WTC11 (cell line): ENCODE measurements around the gene MAGI2. TPM values are rescaled to one million over a fixed set of nuclear protein-coding genes. Genes with fewer than 3 reads are reported as not detected.

Experiments used
- ATAC-seq: fragments of 200-7000 bp; cut with Tn5 transposase; 2 replicates; pipeline ENCODE4 v1.10.0; 2021; ENCODE audit warnings: mild to moderate bottlenecking, moderate library complexity
- CTCF ChIA-PET: fragments of 300-600 bp; sonication (Branson Sonifier 250); formaldehyde crosslinking; loops from one replicate; lab custom pipeline; 2021; ENCODE audit warnings: antibody characterized with exemption; lab: Charles Lee
- POLR2A ChIA-PET: fragments of 350-600 bp; sonication (Branson Sonifier 250); formaldehyde crosslinking; loops from one replicate; lab custom pipeline; 2021; ENCODE audit warnings: antibody characterized with exemption; lab: Charles Lee
- DNase-seq: peaks from one replicate; pipeline ENCODE4 v3.0.0; 2021; ENCODE audit warnings: low spot score
- H3K27ac Mint-ChIP-seq: 2 replicates; pipeline ENCODE4 v1.8.0; 2021; ENCODE audit warnings: mixed read lengths
- H3K27me3 Mint-ChIP-seq: 2 replicates; pipeline ENCODE4 v1.8.0; 2021; ENCODE audit warnings: low read depth, mild to moderate bottlenecking, moderate library complexity, mixed read lengths
- H3K36me3 Mint-ChIP-seq: 2 replicates; pipeline ENCODE4 v1.8.0; 2021; ENCODE audit warnings: mixed read lengths
- H3K4me1 Mint-ChIP-seq: 2 replicates; pipeline ENCODE4 v1.8.0; 2022; ENCODE audit warnings: mixed read lengths
- H3K4me3 Mint-ChIP-seq: 2 replicates; pipeline ENCODE4 v1.8.0; 2021; ENCODE audit warnings: mild to moderate bottlenecking, moderate library complexity, mixed read lengths
- H3K9me3 Mint-ChIP-seq: 2 replicates; pipeline ENCODE4 v1.8.0; 2021; ENCODE audit warnings: mixed read lengths
- CREB1 ChIP-seq: sonication (generic); formaldehyde crosslinking; IDR thresholded peaks from 2 replicates; pipeline ENCODE4 v1.8.0; 2023; ENCODE audit warnings: mild to moderate bottlenecking, missing genetic modification reagents
- ETV6 ChIP-seq: sonication (generic); formaldehyde crosslinking; IDR thresholded peaks from 2 replicates; pipeline ENCODE4 v1.8.1; 2022; ENCODE audit warnings: mild to moderate bottlenecking, missing genetic modification reagents
- FOXJ3 ChIP-seq: sonication (generic); formaldehyde crosslinking; IDR thresholded peaks from 2 replicates; pipeline ENCODE4 v1.9.0; 2021; ENCODE audit warnings: missing genetic modification reagents, mild to moderate bottlenecking, borderline replicate concordance
- GABPB1 ChIP-seq: sonication (generic); formaldehyde crosslinking; IDR thresholded peaks from 2 replicates; pipeline ENCODE4 v1.8.1; 2023; ENCODE audit warnings: mild to moderate bottlenecking, missing genetic modification reagents
- JAZF1 ChIP-seq: fragments of 250-450 bp; sonication (Bioruptor Pico); IDR thresholded peaks from 2 replicates; pipeline ENCODE4 v1.9.0; 2021; ENCODE audit warnings: moderate library complexity, mild to moderate bottlenecking, inconsistent platforms
- MXD4 ChIP-seq: fragments of 250-450 bp; sonication (Bioruptor Pico); IDR thresholded peaks from 2 replicates; pipeline ENCODE4 v1.8.0; 2021; ENCODE audit warnings: mild to moderate bottlenecking, moderate library complexity, borderline replicate concordance
- NR3C1 ChIP-seq: sonication (generic); formaldehyde crosslinking; conservative IDR thresholded peaks from 2 replicates; pipeline ENCODE4 v1.8.1; 2023; ENCODE audit warnings: low read depth, mild to moderate bottlenecking, missing genetic modification reagents
- ZBTB21 ChIP-seq: sonication (generic); formaldehyde crosslinking; IDR thresholded peaks from 2 replicates; pipeline ENCODE4 v1.8.1; 2023; ENCODE audit warnings: mild to moderate bottlenecking, missing genetic modification reagents, borderline replicate concordance
- ZNF138 ChIP-seq: sonication (generic); formaldehyde crosslinking; conservative IDR thresholded peaks from 2 replicates; pipeline ENCODE4 v1.8.1; 2022; ENCODE audit warnings: mild to moderate bottlenecking, moderate library complexity, missing genetic modification reagents
- ZNF232 ChIP-seq: sonication (generic); formaldehyde crosslinking; IDR thresholded peaks from 2 replicates; pipeline ENCODE4 v1.8.0; 2022; ENCODE audit warnings: mild to moderate bottlenecking, missing genetic modification reagents
- ZNF396 ChIP-seq: fragments of 250-450 bp; sonication (Bioruptor Pico); IDR thresholded peaks from 2 replicates; pipeline ENCODE4 v1.8.0; 2021; ENCODE audit warnings: mild to moderate bottlenecking, moderate library complexity, borderline replicate concordance
- ZNF423 ChIP-seq: fragments of 250-450 bp; sonication (Bioruptor Pico); IDR thresholded peaks from 2 replicates; pipeline ENCODE4 v2.1.2; 2022; ENCODE audit warnings: mild to moderate bottlenecking, moderate library complexity
- ZNF671 ChIP-seq: fragments of 250-450 bp; sonication (Bioruptor Pico); IDR thresholded peaks from 2 replicates; pipeline ENCODE4 v1.8.0; 2021; ENCODE audit warnings: mild to moderate bottlenecking
- total RNA-seq: library from RNA; stranded (reverse); gene quantifications from 3 replicates; pipeline ENCODE4 v1.2.3, GENCODE V29; 2021
- TF ChIP-seq, protein P1 (sequence below): fragments of 250-450 bp; sonication (Bioruptor Pico); IDR thresholded peaks from 2 replicates; pipeline ENCODE4 v1.9.0; 2021; ENCODE audit warnings: moderate library complexity, mild to moderate bottlenecking, inconsistent platforms, borderline replicate concordance
- TF ChIP-seq, protein P2 (sequence below): sonication (generic); formaldehyde crosslinking; IDR thresholded peaks from 2 replicates; pipeline ENCODE4 v1.8.1; 2022; ENCODE audit warnings: low read depth, missing genetic modification reagents, borderline replicate concordance
- TF ChIP-seq, protein P3 (sequence below): sonication (generic); formaldehyde crosslinking; IDR thresholded peaks from 2 replicates; pipeline ENCODE4 v1.8.1; 2022; ENCODE audit warnings: missing genetic modification reagents, borderline replicate concordance
- TF ChIP-seq, protein P4 (sequence below): sonication (generic); formaldehyde crosslinking; IDR thresholded peaks from 2 replicates; pipeline ENCODE4 v1.8.1; 2023; ENCODE audit warnings: mild to moderate bottlenecking, missing genetic modification reagents
- TF ChIP-seq, protein P5 (sequence below): sonication (generic); formaldehyde crosslinking; IDR thresholded peaks from 2 replicates; pipeline ENCODE4 v1.8.0; 2022; ENCODE audit warnings: mild to moderate bottlenecking, missing genetic modification reagents
- TF ChIP-seq, protein P6 (sequence below): sonication (generic); formaldehyde crosslinking; IDR thresholded peaks from 2 replicates; pipeline ENCODE4 v1.8.1; 2023; ENCODE audit warnings: mild to moderate bottlenecking, missing genetic modification reagents, moderate library complexity
- TF ChIP-seq, protein P7 (sequence below): sonication (generic); formaldehyde crosslinking; IDR thresholded peaks from 2 replicates; pipeline ENCODE4 v1.8.0; 2022; ENCODE audit warnings: mild to moderate bottlenecking, missing genetic modification reagents
- TF ChIP-seq, protein P8 (sequence below): sonication (generic); formaldehyde crosslinking; IDR thresholded peaks from 2 replicates; pipeline ENCODE4 v1.8.0; 2022; ENCODE audit warnings: missing genetic modification reagents

MAGI2 gene
- total RNA-seq, 1 experiment from 2014 or later: 26.6 TPM

DNA sequence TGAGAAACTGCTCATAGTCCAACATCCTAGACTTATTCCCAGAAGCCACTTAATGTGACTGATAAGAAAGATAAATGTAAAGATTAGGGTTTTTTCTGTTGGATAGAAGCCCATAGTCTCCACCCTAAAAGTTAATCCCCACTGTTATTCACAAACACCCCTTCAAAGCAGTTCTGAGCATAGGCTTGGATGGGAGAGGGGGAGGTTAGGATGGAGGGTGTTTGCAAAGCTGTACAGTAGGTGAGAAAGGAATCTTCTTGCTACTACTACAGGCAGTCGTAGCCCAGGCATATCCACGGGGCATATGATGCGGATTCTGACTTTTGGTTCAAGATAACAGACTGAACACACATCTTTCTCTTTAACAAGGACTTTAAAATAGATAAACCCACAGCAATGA, 1119.0 kb downstream of the MAGI2 start:
- DNase-seq (no peak), ATAC-seq (no peak)
- TF ChIP-seq, protein P1, sequence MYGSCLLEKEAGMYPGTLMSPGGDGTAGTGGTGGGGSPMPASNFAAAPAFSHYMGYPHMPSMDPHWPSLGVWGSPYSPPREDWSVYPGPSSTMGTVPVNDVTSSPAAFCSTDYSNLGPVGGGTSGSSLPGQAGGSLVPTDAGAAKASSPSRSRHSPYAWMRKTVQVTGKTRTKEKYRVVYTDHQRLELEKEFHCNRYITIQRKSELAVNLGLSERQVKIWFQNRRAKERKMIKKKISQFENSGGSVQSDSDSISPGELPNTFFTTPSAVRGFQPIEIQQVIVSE (CRISPR knock-in tag): no peak
- TF ChIP-seq, protein P2, sequence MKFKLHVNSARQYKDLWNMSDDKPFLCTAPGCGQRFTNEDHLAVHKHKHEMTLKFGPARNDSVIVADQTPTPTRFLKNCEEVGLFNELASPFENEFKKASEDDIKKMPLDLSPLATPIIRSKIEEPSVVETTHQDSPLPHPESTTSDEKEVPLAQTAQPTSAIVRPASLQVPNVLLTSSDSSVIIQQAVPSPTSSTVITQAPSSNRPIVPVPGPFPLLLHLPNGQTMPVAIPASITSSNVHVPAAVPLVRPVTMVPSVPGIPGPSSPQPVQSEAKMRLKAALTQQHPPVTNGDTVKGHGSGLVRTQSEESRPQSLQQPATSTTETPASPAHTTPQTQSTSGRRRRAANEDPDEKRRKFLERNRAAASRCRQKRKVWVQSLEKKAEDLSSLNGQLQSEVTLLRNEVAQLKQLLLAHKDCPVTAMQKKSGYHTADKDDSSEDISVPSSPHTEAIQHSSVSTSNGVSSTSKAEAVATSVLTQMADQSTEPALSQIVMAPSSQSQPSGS (CRISPR knock-in tag): no peak
- TF ChIP-seq, protein P3, sequence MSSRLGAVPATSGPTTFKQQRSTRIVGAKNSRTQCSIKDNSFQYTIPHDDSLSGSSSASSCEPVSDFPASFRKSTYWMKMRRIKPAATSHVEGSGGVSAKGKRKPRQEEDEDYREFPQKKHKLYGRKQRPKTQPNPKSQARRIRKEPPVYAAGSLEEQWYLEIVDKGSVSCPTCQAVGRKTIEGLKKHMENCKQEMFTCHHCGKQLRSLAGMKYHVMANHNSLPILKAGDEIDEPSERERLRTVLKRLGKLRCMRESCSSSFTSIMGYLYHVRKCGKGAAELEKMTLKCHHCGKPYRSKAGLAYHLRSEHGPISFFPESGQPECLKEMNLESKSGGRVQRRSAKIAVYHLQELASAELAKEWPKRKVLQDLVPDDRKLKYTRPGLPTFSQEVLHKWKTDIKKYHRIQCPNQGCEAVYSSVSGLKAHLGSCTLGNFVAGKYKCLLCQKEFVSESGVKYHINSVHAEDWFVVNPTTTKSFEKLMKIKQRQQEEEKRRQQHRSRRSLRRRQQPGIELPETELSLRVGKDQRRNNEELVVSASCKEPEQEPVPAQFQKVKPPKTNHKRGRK (CRISPR knock-in tag): no peak
- TF ChIP-seq ZNF232 (CRISPR knock-in tag): no peak
- no peak for TF ChIP-seq ZNF423
- TF ChIP-seq, protein P4, sequence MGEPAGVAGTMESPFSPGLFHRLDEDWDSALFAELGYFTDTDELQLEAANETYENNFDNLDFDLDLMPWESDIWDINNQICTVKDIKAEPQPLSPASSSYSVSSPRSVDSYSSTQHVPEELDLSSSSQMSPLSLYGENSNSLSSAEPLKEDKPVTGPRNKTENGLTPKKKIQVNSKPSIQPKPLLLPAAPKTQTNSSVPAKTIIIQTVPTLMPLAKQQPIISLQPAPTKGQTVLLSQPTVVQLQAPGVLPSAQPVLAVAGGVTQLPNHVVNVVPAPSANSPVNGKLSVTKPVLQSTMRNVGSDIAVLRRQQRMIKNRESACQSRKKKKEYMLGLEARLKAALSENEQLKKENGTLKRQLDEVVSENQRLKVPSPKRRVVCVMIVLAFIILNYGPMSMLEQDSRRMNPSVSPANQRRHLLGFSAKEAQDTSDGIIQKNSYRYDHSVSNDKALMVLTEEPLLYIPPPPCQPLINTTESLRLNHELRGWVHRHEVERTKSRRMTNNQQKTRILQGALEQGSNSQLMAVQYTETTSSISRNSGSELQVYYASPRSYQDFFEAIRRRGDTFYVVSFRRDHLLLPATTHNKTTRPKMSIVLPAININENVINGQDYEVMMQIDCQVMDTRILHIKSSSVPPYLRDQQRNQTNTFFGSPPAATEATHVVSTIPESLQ: no peak
- TF ChIP-seq ZBTB21 (CRISPR knock-in tag): no peak
- TF ChIP-seq ZNF671 (CRISPR knock-in tag): no peak
- no peak for TF ChIP-seq ZNF396 (CRISPR knock-in tag)
- TF ChIP-seq, protein P5, sequence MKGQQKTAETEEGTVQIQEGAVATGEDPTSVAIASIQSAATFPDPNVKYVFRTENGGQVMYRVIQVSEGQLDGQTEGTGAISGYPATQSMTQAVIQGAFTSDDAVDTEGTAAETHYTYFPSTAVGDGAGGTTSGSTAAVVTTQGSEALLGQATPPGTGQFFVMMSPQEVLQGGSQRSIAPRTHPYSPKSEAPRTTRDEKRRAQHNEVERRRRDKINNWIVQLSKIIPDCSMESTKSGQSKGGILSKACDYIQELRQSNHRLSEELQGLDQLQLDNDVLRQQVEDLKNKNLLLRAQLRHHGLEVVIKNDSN (CRISPR knock-in tag): no peak
- TF ChIP-seq, protein P6, sequence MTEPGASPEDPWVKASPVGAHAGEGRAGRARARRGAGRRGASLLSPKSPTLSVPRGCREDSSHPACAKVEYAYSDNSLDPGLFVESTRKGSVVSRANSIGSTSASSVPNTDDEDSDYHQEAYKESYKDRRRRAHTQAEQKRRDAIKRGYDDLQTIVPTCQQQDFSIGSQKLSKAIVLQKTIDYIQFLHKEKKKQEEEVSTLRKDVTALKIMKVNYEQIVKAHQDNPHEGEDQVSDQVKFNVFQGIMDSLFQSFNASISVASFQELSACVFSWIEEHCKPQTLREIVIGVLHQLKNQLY (CRISPR knock-in tag): no peak
- no peak for TF ChIP-seq MXD4 (CRISPR knock-in tag)
- no peak for TF ChIP-seq GABPB1
- TF ChIP-seq, protein P7, sequence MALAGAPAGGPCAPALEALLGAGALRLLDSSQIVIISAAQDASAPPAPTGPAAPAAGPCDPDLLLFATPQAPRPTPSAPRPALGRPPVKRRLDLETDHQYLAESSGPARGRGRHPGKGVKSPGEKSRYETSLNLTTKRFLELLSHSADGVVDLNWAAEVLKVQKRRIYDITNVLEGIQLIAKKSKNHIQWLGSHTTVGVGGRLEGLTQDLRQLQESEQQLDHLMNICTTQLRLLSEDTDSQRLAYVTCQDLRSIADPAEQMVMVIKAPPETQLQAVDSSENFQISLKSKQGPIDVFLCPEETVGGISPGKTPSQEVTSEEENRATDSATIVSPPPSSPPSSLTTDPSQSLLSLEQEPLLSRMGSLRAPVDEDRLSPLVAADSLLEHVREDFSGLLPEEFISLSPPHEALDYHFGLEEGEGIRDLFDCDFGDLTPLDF (CRISPR knock-in tag): no peak
- POLR2A ChIA-PET: no interaction called here
- Mint-ChIP-seq H3K27me3 (no peaks in the 10 kb centered on the region), H3K36me3 (no peaks in the 10 kb centered on the region), H3K4me3 (no peak overlapping the region), H3K9me3 (no peaks in the 10 kb centered on the region), H3K27ac (no peak overlapping the region), H3K4me1 (0 out of 2 replicates have a peak, but pooled peaks cover 2% of the 10 kb centered on the region)
- CTCF ChIA-PET: no interaction called here

DNA sequence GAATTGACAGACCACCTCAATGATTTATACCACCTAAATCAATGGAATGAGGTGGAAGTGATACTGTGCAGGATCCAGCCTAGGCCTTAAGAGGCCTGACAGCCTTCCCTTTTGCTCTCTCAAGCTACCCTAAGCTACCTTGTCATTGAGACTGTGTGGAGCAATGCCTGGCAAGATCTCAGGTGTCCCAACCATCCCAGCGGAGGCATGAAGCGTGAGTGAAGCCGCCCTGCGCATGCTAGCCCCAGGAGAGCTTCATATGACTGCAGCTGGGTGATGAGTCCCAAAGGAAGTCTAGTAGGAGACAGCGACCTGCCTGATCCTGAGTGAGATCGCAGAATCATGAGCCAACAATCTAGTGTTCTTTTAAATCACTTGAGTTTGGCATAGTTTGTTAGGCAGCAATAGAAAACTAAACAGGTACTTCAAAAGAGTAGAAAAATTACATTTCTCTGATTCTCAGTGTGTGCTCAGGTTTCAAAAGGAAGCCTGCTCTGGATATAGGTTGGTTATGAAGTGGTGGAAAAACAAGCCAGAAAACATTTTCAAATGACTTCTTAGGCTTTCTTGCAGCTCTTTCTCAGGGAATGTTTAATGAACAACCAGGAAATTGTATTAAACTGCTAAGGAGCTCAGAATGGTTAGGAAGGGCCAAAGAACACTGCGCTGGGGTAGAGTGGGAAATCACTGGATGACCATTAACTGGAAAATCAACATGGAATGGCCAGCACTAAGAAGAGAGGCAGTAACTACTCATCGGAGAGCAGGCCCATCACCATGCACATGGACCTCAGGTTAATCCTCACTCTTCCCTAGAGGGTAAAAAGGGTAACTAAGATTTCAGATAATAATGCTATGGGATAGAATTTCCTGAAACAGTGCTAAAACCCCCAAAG, 1119.7 kb downstream of the MAGI2 start:
- CTCF ChIA-PET: no interaction called here
- H3K4me1 Mint-ChIP-seq: 0 out of 2 replicates have a peak, but pooled peaks cover 2% of the 10 kb centered on the region
- no peaks in the 10 kb centered on the region for H3K27me3 Mint-ChIP-seq
- ATAC-seq (no peak), DNase-seq (no peak)
- H3K36me3 Mint-ChIP-seq: no peaks in the 10 kb centered on the region
- no peaks in the 10 kb centered on the region for H3K9me3 Mint-ChIP-seq
- no peak overlapping the region for H3K4me3 Mint-ChIP-seq
- POLR2A ChIA-PET: no interaction called here
- 0 out of 2 replicates have a peak overlapping the region, but pooled peaks have one; percentile 4 for H3K27ac Mint-ChIP-seq
- TF ChIP-seq JAZF1 (CRISPR knock-in tag): no peak
- TF ChIP-seq GABPB1: no peak
- TF ChIP-seq FOXJ3 (CRISPR knock-in tag): no peak
- TF ChIP-seq ZNF396 (CRISPR knock-in tag): no peak
- TF ChIP-seq ZNF138: no peak
- TF ChIP-seq, protein P8, sequence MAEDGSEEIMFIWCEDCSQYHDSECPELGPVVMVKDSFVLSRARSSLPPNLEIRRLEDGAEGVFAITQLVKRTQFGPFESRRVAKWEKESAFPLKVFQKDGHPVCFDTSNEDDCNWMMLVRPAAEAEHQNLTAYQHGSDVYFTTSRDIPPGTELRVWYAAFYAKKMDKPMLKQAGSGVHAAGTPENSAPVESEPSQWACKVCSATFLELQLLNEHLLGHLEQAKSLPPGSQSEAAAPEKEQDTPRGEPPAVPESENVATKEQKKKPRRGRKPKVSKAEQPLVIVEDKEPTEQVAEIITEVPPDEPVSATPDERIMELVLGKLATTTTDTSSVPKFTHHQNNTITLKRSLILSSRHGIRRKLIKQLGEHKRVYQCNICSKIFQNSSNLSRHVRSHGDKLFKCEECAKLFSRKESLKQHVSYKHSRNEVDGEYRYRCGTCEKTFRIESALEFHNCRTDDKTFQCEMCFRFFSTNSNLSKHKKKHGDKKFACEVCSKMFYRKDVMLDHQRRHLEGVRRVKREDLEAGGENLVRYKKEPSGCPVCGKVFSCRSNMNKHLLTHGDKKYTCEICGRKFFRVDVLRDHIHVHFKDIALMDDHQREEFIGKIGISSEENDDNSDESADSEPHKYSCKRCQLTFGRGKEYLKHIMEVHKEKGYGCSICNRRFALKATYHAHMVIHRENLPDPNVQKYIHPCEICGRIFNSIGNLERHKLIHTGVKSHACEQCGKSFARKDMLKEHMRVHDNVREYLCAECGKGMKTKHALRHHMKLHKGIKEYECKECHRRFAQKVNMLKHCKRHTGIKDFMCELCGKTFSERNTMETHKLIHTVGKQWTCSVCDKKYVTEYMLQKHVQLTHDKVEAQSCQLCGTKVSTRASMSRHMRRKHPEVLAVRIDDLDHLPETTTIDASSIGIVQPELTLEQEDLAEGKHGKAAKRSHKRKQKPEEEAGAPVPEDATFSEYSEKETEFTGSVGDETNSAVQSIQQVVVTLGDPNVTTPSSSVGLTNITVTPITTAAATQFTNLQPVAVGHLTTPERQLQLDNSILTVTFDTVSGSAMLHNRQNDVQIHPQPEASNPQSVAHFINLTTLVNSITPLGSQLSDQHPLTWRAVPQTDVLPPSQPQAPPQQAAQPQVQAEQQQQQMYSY: no peak
- TF ChIP-seq NR3C1 (CRISPR knock-in tag): no peak
- TF ChIP-seq CREB1 (CRISPR knock-in tag): no peak
- TF ChIP-seq ETV6 (CRISPR knock-in tag): no peak
